Endothelial cell of umbilical vein (primary cell): ENCODE results near the gene IL36RN.

Source experiments
- GATA2 ChIP-seq: IDR thresholded peaks from 2 replicates; pipeline ENCODE4 v1.7.0; 2011; ENCODE audit warnings: low read depth, mild to moderate bottlenecking, moderate library complexity, mixed read lengths, low read length; ENCODE audit not compliant: insufficient read length, insufficient read depth
- JUN ChIP-seq: IDR thresholded peaks from 2 replicates; pipeline ENCODE4 v1.6.1; 2011; ENCODE audit warnings: borderline replicate concordance, low read depth; ENCODE audit not compliant: insufficient read length, insufficient read depth
- POLR2A ChIP-seq: IDR thresholded peaks from 2 replicates; pipeline ENCODE4 v1.6.1; 2012; ENCODE audit warnings: low read depth, mild to moderate bottlenecking, control low read depth, low read length
- POLR2AphosphoS5 ChIP-seq: IDR thresholded peaks from 2 replicates; pipeline ENCODE4 v1.6.1; 2012; ENCODE audit warnings: low read depth, mild to moderate bottlenecking, control low read depth, low read length, moderate library complexity; ENCODE audit not compliant: insufficient read depth
- TF ChIP-seq, protein P1 (sequence below), 2 donors: IDR thresholded peaks; 1 replicate in 1 of 2; 2 replicates in 1 of 2; pipeline ENCODE4 v1.5.1; 2011; ENCODE audit warnings: low read length in 2 of 2, mild to moderate bottlenecking in 2 of 2, moderate library complexity in 2 of 2, control low read depth in 1 of 2, inconsistent platforms in 1 of 2, low read depth in 1 of 2; ENCODE audit not compliant: insufficient read depth in 1 of 2; ENCODE audit errors: extremely low read depth in 1 of 2
- TF ChIP-seq, protein P2 (sequence below): IDR thresholded peaks from 2 replicates; pipeline ENCODE4 v1.6.1; 2011; ENCODE audit not compliant: insufficient read depth, insufficient read length

GRCh38 chr2:113084249-113085000 lies 25.4 kb downstream of the IL36RN start:
- TF ChIP-seq, protein P1, sequence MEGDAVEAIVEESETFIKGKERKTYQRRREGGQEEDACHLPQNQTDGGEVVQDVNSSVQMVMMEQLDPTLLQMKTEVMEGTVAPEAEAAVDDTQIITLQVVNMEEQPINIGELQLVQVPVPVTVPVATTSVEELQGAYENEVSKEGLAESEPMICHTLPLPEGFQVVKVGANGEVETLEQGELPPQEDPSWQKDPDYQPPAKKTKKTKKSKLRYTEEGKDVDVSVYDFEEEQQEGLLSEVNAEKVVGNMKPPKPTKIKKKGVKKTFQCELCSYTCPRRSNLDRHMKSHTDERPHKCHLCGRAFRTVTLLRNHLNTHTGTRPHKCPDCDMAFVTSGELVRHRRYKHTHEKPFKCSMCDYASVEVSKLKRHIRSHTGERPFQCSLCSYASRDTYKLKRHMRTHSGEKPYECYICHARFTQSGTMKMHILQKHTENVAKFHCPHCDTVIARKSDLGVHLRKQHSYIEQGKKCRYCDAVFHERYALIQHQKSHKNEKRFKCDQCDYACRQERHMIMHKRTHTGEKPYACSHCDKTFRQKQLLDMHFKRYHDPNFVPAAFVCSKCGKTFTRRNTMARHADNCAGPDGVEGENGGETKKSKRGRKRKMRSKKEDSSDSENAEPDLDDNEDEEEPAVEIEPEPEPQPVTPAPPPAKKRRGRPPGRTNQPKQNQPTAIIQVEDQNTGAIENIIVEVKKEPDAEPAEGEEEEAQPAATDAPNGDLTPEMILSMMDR (IDR thresholded peaks at IDR 0.05; ENCODE audit: extremely low read depth in 1 of 2, insufficient read depth in 1 of 2, low read depth in 1 of 2, low read length in 2 of 2) = peak in 1 of 2 donors; percentile 10
- TF ChIP-seq POLR2AphosphoS5 = no peak
- no peak for TF ChIP-seq JUN
- no peak for TF ChIP-seq POLR2A
- TF ChIP-seq, protein P2, sequence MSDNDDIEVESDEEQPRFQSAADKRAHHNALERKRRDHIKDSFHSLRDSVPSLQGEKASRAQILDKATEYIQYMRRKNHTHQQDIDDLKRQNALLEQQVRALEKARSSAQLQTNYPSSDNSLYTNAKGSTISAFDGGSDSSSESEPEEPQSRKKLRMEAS = no peak
- TF ChIP-seq GATA2 = no peak
